Ascending aorta (tissue), 2 donors: ENCODE data around the gene ACTR8. TPM values are rescaled to one million over a fixed set of nuclear protein-coding genes. Genes with fewer than 3 reads are reported as not detected.

ENCODE experiments used
- DNase-seq, 2 donors: peaks; one replicate each; pipeline ENCODE4 v3.0.0-alpha.2; 2019; ENCODE audit warnings: low spot score in 2 of 2
- H3K27ac ChIP-seq, 2 donors: fragments of 200-600 bp; sonication (generic); one replicate each; pipeline ENCODE4 v1.5.1; 2016 to 2017; ENCODE audit warnings: mild to moderate bottlenecking in 1 of 2
- H3K27me3 ChIP-seq: fragments of 200-600 bp; sonication (generic); one replicate; pipeline ENCODE4 v1.5.1; 2017
- H3K36me3 ChIP-seq, 2 donors: fragments of 200-600 bp; sonication (generic); one replicate each; pipeline ENCODE4 v1.5.1; 2016
- H3K4me1 ChIP-seq, 2 donors: fragments of 200-600 bp; sonication (generic); one replicate each; pipeline ENCODE4 v1.5.1; 2016 to 2017; ENCODE audit warnings: mild to moderate bottlenecking in 1 of 2
- H3K4me3 ChIP-seq, 2 donors: fragments of 200-600 bp; sonication (generic); one replicate each; pipeline ENCODE4 v1.5.1; 2016 to 2017; ENCODE audit warnings: mild to moderate bottlenecking in 1 of 2
- H3K9me3 ChIP-seq, 2 donors: fragments of 200-600 bp; sonication (generic); one replicate each; pipeline ENCODE4 v1.5.1; 2016
- CTCF ChIP-seq, 3 experiments: fragments of 200-600 bp in 2 of 3; fragments of 450-650 bp in 1 of 3; sonication (generic) in 2 of 3; IDR thresholded peaks; one replicate each; pipeline ENCODE4 v1.5.1; 2016 to 2019; ENCODE audit warnings: antibody characterized with exemption in 3 of 3, mild to moderate bottlenecking in 1 of 3, moderate library complexity in 1 of 3
- intact Hi-C: fragments of 100-400 bp; cut with DNase I; formaldehyde crosslinking; loops from one replicate; pipeline ENCODE4 v1.15.1; 2023
- total RNA-seq: library from RNA; depleted of rRNA; stranded (reverse); fragments of >200 nt; gene quantifications from one replicate; pipeline ENCODE4 v1.1.0, GENCODE V29; 2016

Gene ACTR8
- total RNA-seq, 1 donor from 2014 or later = 16.6 TPM

- no peaks in the 10 kb centered on the region for H3K9me3 ChIP-seq
- no peaks in the 10 kb centered on the region for H3K36me3 ChIP-seq
- H3K27ac ChIP-seq = no peak overlapping the region
- H3K4me1 ChIP-seq = no peaks in the 10 kb centered on the region
- TF ChIP-seq CTCF (IDR thresholded peaks at IDR 0.05) = no peak
- DNase-seq = no peak
- H3K27me3 ChIP-seq = no peaks in the 10 kb centered on the region
- no peak overlapping the region for H3K4me3 ChIP-seq
- intact Hi-C loops = no loop called here
These were observed 51.0 kb downstream of the ACTR8 start for GRCh38 chr3:53830944-53831343.

GRCh38 chr3:53829605-53830004 lies 52.3 kb downstream of the ACTR8 start:
- no peaks in the 10 kb centered on the region for H3K36me3 ChIP-seq
- no peaks in the 10 kb centered on the region for H3K27me3 ChIP-seq
- intact Hi-C loops = no loop called here
- H3K27ac ChIP-seq = no peak overlapping the region
- no peaks in the 10 kb centered on the region for H3K9me3 ChIP-seq
- TF ChIP-seq CTCF (IDR thresholded peaks at IDR 0.05) = no peak
- no peaks in the 10 kb centered on the region for H3K4me1 ChIP-seq
- no peak for DNase-seq
- H3K4me3 ChIP-seq = no peak overlapping the region

- H3K27ac ChIP-seq = no peak overlapping the region
- TF ChIP-seq CTCF (IDR thresholded peaks at IDR 0.05) = no peak
- H3K36me3 ChIP-seq = no peaks in the 10 kb centered on the region
- H3K4me3 ChIP-seq = no peak overlapping the region
- DNase-seq = no peak
- H3K4me1 ChIP-seq = no peaks in the 10 kb centered on the region
- intact Hi-C loops = no loop called here
- H3K27me3 ChIP-seq = no peaks in the 10 kb centered on the region
- H3K9me3 ChIP-seq = no peaks in the 10 kb centered on the region
These were observed 53.4 kb downstream of the ACTR8 start for GRCh38 chr3:53828581-53828980.

- no peak for DNase-seq
- H3K9me3 ChIP-seq = no peaks in the 10 kb centered on the region
- H3K4me1 ChIP-seq = no peaks in the 10 kb centered on the region
- no peak overlapping the region for H3K4me3 ChIP-seq
- TF ChIP-seq CTCF (IDR thresholded peaks at IDR 0.05) = no peak
- intact Hi-C loops = no loop called here
- no peak overlapping the region for H3K27ac ChIP-seq
- H3K36me3 ChIP-seq = no peaks in the 10 kb centered on the region
- no peaks in the 10 kb centered on the region for H3K27me3 ChIP-seq
These were observed 55.9 kb downstream of the ACTR8 start for GRCh38 chr3:53826048-53826447.

- Histone ChIP-seq H3K27ac (no peak overlapping the region), H3K9me3 (no peaks in the 10 kb centered on the region), H3K4me3 (no peak overlapping the region), H3K27me3 (no peaks in the 10 kb centered on the region), H3K36me3 (no peaks in the 10 kb centered on the region), H3K4me1 (no peaks in the 10 kb centered on the region)
- DNase-seq = no peak
- intact Hi-C loops = no loop called here
- TF ChIP-seq CTCF (IDR thresholded peaks at IDR 0.05) = no peak
These were observed 57.2 kb downstream of the ACTR8 start for GRCh38 chr3:53824795-53825194.

GRCh38 chr3:53823956-53824657 lies 57.8 kb downstream of the ACTR8 start:
- no peak overlapping the region for H3K27ac ChIP-seq
- no peak for DNase-seq
- no peaks in the 10 kb centered on the region for H3K36me3 ChIP-seq
- intact Hi-C loops = no loop called here
- no peak overlapping the region for H3K4me3 ChIP-seq
- H3K4me1 ChIP-seq = no peaks in the 10 kb centered on the region
- H3K9me3 ChIP-seq = no peaks in the 10 kb centered on the region
- no peaks in the 10 kb centered on the region for H3K27me3 ChIP-seq
- TF ChIP-seq CTCF (IDR thresholded peaks at IDR 0.05) = no peak
